ENCODE measurements around the gene SLC38A1.

The SLC38A1 gene

GRCh38 chr12:46227616-46228015, 41.2 kb downstream of the SLC38A1 start:
- DNase-seq, result no peak

- peak; percentile 38 for DNase-seq
These were observed 44.5 kb downstream of the SLC38A1 start for GRCh38 chr12:46224386-46224785.

GRCh38 chr12:46223047-46223446, 45.8 kb downstream of the SLC38A1 start:
- no peak for DNase-seq

GRCh38 chr12:46222636-46223035, 46.2 kb downstream of the SLC38A1 start:
- no peak for DNase-seq

- DNase-seq, result no peak
These were observed 47.4 kb downstream of the SLC38A1 start for GRCh38 chr12:46221255-46222128.

- DNase-seq, result peak; percentile 66
These were observed 48.8 kb downstream of the SLC38A1 start for GRCh38 chr12:46219877-46220655.

- DNase-seq, result no peak
These were observed 49.5 kb downstream of the SLC38A1 start for GRCh38 chr12:46219132-46219876.

GRCh38 chr12:46218322-46219095, 50.3 kb downstream of the SLC38A1 start:
- DNase-seq, result no peak

GRCh38 chr12:46217541-46218321, 51.1 kb downstream of the SLC38A1 start:
- DNase-seq, result peak; percentile 24

- no peak for DNase-seq
These were observed 54.0 kb downstream of the SLC38A1 start for GRCh38 chr12:46214668-46215436.

GRCh38 chr12:46212108-46212982, 56.5 kb downstream of the SLC38A1 start:
- DNase-seq, result no peak

- DNase-seq, result no peak
These were observed 57.9 kb downstream of the SLC38A1 start for GRCh38 chr12:46210873-46211439.

- DNase-seq, result no peak
These were observed 58.6 kb downstream of the SLC38A1 start for GRCh38 chr12:46209914-46210872.

GRCh38 chr12:46209170-46209569, 59.7 kb downstream of the SLC38A1 start:
- DNase-seq, result no peak

GRCh38 chr12:46208370-46208769, 60.5 kb downstream of the SLC38A1 start:
- DNase-seq, result no peak

- no peak for DNase-seq
These were observed 61.2 kb downstream of the SLC38A1 start for GRCh38 chr12:46207644-46208043.

- DNase-seq, result no peak
These were observed 62.4 kb downstream of the SLC38A1 start for GRCh38 chr12:46206471-46206870.

GRCh38 chr12:46205294-46205693, 63.5 kb downstream of the SLC38A1 start:
- peak; percentile 19 for DNase-seq

Measured in midbrain (tissue), 1 donor.